Lower leg skin (tissue), 4 donors: ENCODE data around the gene HSPE1. TPM values are rescaled to one million over a fixed set of nuclear protein-coding genes. Genes with fewer than 3 reads are reported as not detected.
"Not testable (repeated sequence)": the region's sequence is repeated elsewhere in the genome, so short reads cannot be mapped to it uniquely, and the experiment has no call there.

Source experiments
- DNase-seq, 2 donors: peaks; one replicate each; pipeline ENCODE4 v3.0.0-alpha.2; 2019; ENCODE audit warnings: low spot score in 2 of 2
- H3K4me3 ChIP-seq: fragments of 200-600 bp; sonication (generic); 2 replicates; pipeline ENCODE4 v1.5.1; 2017; ENCODE audit warnings: mild to moderate bottlenecking, low read depth; ENCODE audit not compliant: poor library complexity, severe bottlenecking
- CTCF ChIP-seq, 3 donors: fragments of 450-650 bp; IDR thresholded peaks; one replicate each; pipeline ENCODE4 v1.5.1; 2016; ENCODE audit warnings: antibody characterized with exemption in 3 of 3, mild to moderate bottlenecking in 3 of 3, moderate library complexity in 2 of 3
- POLR2A ChIP-seq, 2 donors: fragments of 450-650 bp; IDR thresholded peaks; one replicate each; pipeline ENCODE4 v1.6.1; 2016 to 2017; ENCODE audit warnings: antibody characterized with exemption in 2 of 2, mild to moderate bottlenecking in 1 of 2, moderate library complexity in 1 of 2
- WGBS, 2 donors: methylation state at CpG; one replicate each; pipeline ENCODE4 v1.1.5; 2018; 5-methylcytosine and 5-hydroxymethylcytosine counted together
- intact Hi-C: fragments of 100-400 bp; cut with DNase I; formaldehyde crosslinking; loops from one replicate; pipeline ENCODE4 v1.15.0; 2023; ENCODE audit warnings: low total_unique reads
- total RNA-seq, 4 donors: library from RNA; depleted of rRNA; stranded (reverse); fragments of >200 nt; gene quantifications; one replicate each; pipeline ENCODE4 v1.1.0, GENCODE V29; 2016

The HSPE1 gene
- 10 to 100 TPM; 39.3 to 70.3 (median 50.7) TPM for total RNA-seq

DNA sequence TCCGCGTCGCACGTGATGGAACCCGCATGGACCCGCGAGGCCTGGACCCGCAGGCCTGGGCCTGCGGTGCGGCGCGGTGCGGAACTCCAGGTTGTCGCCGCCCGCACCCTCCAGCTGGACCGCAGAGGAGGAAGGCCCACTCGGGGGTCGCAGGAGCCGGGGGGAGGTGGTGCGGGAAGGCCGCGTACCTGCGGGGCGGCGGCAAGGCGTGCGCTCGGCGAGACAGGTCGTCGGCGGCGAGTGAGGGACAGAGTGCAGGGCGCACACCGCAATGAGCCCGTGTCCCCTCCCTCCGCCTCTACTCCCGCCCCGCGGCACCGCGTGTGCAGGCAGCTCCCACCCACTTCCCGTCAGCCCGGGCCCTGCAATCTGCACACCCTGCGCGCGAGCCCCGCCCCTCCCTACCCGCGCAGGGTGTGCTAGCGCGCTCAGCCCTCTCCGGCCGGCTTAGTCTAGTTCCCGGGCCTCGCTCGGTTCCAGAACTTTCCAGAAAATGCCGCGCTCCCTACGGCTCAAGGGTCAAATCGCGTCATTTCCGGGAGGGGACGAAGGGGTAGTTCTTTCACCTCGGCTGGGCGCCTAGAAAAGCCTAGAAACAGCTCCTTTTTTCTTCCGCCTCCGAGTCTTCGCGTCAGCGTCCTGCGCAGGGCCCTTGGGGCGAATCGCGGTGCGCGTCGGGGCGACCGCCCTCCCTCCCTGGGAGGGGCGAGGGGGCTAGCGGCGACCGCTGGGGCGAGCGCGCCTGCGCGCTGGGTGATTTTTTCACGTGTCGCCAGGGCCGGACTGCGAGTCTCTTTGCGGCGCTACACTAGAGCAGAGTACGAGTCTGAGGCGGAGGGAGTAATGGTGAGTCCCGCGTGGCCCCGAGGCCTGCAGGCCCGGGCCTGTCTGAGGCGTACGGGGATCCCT is at the start of gene HSPE1, which contains the start of gene HSPD1:
TSS of gene HSPE1 (plus strand) at position 786 of the 909 bp plus-strand sequence. CDS start at position 844, 58 bp downstream.
TSS of gene HSPD1 (minus strand) at position 247 of the 909 bp plus-strand sequence. CDS start 992 bp downstream, outside the sequence.
- H3K4me3 ChIP-seq: peak within 1 kb of the TSS; percentile 81
- peak; percentile 99 to 100 for DNase-seq
- peak in 1 of 3 donors; percentile 100 for TF ChIP-seq CTCF (IDR thresholded peaks at IDR 0.05)
- TF ChIP-seq POLR2A (IDR thresholded peaks at IDR 0.05): peak in 1 of 2 donors; percentile 42
- intact Hi-C loops: loop anchor here (10.0 kb wide), 1 partner anchor 205 kb away; the partner anchor contains the start of gene MARS2
- WGBS, 2 donors: 0% methylated on average over 70 to 75 of the region's 104 CpGs

DNA sequence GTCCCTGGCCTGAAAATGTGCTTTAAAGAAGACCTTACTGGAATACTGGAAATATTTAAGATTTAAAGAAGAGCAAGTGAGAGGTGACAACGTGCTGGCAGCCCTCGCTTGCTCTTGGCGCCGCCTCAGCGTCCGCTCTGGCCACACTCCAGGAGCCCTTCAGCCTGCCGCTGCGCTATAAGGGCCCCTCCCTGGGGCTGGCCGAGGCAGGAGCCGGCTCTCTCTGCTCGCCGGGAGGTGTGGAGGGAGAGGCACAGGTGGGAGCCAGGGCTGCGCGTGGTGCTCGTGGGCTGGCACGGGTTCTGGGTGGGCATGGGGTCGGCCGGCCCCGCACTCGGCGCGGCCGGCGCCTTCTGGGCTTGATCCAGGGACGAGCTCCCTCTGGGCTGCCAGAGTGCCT is 49.7 kb upstream of the HSPE1 start:
- intact Hi-C loops: no loop called here
- H3K4me3 ChIP-seq: no peak overlapping the region
- no peak for DNase-seq
- no peak for TF ChIP-seq CTCF (IDR thresholded peaks at IDR 0.05)
- TF ChIP-seq POLR2A (IDR thresholded peaks at IDR 0.05): no peak
- WGBS, 2 donors: 90 to 91% methylated on average over 16 to 25 of the region's 25 CpGs

DNA sequence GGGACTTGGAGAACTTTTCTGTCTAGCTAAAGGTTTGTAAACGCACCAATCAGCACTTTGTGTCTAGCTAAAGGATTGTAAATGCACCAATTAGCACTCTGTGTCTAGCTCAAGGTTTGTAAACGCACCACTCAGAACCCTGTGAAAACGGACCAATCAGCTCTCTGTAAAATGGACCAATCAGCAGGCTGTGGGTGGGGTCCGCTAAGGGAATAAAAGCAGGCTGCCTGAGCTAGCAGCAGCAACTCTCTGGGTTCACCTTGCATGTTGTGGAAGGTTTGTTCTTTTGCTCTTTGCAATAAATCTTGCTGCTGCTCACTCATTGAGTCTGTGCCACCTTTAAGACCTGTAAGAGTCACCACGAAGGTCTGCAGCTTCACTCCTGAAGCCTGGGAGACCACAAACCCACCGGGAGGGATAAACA is 49.2 kb upstream of the HSPE1 start:
- H3K4me3 ChIP-seq, intact Hi-C loops, DNase-seq: not testable (repeated sequence)
- 78 to 84% methylated on average over 6 of the region's 6 CpGs for WGBS, 2 donors

DNA sequence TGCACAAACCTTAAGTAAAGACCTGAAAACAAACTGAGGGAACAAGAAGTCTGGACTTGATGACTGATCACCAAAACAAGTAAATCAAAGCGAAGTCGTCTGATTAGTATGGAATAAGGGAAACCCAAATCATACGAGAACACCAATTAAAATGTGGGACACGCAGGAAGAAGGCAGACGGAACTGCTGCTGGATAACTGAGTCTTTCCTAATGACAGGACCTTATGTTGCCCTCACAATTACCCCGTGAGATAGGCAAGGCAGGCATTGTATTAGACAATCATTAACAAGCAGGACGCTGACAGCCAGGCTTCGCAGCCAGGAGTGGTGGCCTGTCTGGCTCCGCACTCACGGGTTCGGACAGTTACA is 47.4 kb upstream of the HSPE1 start:
- intact Hi-C loops: no loop called here
- 2 to 4% methylated on average over 6 to 11 of the region's 11 CpGs for WGBS, 2 donors
- H3K4me3 ChIP-seq: peak overlapping the region; percentile 46
- DNase-seq: no peak
- TF ChIP-seq POLR2A (IDR thresholded peaks at IDR 0.05): no peak
- no peak for TF ChIP-seq CTCF (IDR thresholded peaks at IDR 0.05)

- peak; percentile 99 to 100 for DNase-seq
- TF ChIP-seq POLR2A (IDR thresholded peaks at IDR 0.05) (peak in 1 of 2 donors; percentile 85), CTCF (IDR thresholded peaks at IDR 0.05) (no peak)
- H3K4me3 ChIP-seq: peak within 1 kb of the TSS; percentile 88
- 0% methylated on average over 48 to 62 of the region's 70 CpGs for WGBS, 2 donors
- intact Hi-C loops: no loop called here
These were observed 46.9 kb upstream of the HSPE1 start, which contains the start of gene COQ10B for GRCh38 chr2:197453123-197453913. COQ10B (plus strand) TSS chr2:197453552; CDS start chr2:197453561, 9 bp downstream.
